H54 (cell line): ENCODE measurements around the gene TRAF2.

Experiments used
- DNase-seq: peaks from one replicate; pipeline ENCODE4 v3.0.0; 2011; ENCODE audit warnings: low spot score, mixed read lengths; ENCODE audit not compliant: insufficient read length
- FAIRE-seq: peaks from 3 replicates; lab custom pipeline; 2011; peaks lifted over from hg19 to GRCh38; lab: Jason Lieb, UNC
- POLR2A ChIP-seq: IDR thresholded peaks from 2 replicates; pipeline ENCODE4 v1.6.1; 2011; ENCODE audit warnings: low read depth, mild to moderate bottlenecking, low read length

The TRAF2 gene

DNA sequence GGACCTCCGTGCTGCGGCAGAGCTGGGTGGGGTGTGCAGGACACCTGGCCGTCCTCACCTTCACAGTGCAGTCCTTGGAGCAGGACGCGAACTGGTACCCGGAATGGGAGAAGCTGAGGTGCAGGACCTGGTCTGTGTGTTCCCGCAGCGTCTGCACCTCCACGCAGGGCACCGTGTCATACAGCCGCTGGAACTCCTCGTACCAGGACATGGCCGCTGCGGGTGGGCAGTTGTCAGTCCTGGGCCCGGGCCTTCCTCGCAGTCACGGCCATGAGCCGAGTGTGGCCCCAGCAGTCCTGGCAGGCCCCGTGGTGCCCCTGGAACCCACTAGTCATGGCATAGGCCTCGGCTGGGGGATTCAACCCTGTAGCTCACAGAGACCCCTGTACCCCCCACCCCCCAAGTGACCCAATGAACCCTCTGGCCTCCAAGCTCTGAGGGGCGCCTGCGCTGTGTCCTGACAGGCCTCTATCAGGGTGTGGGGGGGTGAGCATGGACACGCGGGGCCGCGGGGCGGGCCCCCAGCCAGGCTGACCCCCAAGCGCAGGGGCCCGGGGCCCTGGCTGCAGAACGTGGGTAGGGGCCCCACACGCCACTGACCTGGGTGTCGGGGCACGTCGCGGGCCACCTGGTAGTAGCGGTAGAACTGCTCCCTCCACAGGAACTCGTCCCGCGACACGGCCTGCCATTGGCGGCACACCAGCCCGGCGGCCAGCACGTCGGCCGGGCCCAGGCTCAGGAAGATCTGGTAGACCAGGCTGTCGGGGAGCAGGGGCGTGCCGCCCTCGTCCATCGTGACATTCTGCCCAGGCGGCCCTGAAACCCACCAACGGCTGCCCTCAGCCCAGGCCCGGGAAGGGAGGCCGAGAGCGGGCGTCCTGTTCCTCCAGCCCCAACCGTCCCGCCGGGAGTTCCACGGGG, 57.2 kb downstream of the TRAF2 start:
- peak; percentile 91 for DNase-seq
- 0 out of 2 replicates have a peak, but pooled peaks have one; percentile 28 for TF ChIP-seq POLR2A
- no peak for FAIRE-seq

GRCh38 chr9:136944212-136944518, 57.8 kb downstream of the TRAF2 start:
- TF ChIP-seq POLR2A = no peak
- DNase-seq (peak; percentile 91), FAIRE-seq (no peak)

DNA sequence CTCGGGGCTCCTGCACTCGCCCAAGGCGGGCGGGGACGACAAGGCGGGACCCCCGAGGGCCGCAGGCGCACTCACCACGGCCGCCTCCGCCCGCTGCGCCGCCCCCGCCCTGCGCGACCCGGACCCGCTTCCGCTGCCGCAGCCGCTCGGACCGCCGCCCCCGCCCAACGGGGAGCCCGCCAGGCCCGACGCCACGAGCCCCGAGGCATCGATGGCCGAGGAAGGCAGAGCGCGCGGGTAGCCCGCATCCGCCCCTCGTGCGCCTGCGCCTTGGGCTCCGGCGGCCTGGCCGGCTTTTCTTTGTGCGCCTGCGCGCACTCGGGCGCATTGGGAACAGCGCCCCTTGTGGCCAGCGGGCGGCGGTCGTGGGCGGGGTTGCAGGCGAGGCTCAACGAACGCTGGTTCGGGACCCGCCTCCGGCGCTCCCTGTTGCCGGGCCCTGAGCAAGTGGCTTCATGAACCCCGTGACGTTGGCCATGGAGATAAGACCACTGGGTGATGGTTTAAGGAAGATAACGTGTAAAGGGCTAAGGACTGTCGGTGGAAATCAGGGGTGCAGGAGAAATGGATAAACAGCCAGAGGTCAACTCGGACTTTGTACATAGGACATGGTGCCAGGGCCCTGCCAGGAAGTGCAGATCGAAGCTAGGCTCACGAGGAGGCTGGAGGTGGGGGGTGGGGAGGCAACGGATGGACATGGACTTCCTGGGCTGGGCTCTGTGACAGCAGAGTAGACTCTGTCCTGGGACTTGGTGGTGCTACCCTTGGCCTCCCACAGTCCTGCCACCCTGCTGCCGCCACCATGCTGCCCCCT, 58.4 kb downstream of the TRAF2 start, which contains the start of the genes C8G and FBXW5:
C8G (plus strand) TSS at position 725 of the 814 bp plus-strand sequence; CDS start at position 803, 78 bp downstream.
FBXW5 (minus strand) TSS at position 220 of the 814 bp plus-strand sequence. CDS start 655 bp downstream, outside the sequence.
- FAIRE-seq (no peak), DNase-seq (peak; percentile 100)
- TF ChIP-seq POLR2A = peak; percentile 79

GRCh38 chr9:136945333-136946227, 59.3 kb downstream of the TRAF2 start:
- no peak for TF ChIP-seq POLR2A
- FAIRE-seq (no peak), DNase-seq (no peak)

- TF ChIP-seq POLR2A = no peak
- no peak for FAIRE-seq
- DNase-seq = no peak
Measured at GRCh38 chr9:136946228-136947027, 60.1 kb downstream of the TRAF2 start.

DNA sequence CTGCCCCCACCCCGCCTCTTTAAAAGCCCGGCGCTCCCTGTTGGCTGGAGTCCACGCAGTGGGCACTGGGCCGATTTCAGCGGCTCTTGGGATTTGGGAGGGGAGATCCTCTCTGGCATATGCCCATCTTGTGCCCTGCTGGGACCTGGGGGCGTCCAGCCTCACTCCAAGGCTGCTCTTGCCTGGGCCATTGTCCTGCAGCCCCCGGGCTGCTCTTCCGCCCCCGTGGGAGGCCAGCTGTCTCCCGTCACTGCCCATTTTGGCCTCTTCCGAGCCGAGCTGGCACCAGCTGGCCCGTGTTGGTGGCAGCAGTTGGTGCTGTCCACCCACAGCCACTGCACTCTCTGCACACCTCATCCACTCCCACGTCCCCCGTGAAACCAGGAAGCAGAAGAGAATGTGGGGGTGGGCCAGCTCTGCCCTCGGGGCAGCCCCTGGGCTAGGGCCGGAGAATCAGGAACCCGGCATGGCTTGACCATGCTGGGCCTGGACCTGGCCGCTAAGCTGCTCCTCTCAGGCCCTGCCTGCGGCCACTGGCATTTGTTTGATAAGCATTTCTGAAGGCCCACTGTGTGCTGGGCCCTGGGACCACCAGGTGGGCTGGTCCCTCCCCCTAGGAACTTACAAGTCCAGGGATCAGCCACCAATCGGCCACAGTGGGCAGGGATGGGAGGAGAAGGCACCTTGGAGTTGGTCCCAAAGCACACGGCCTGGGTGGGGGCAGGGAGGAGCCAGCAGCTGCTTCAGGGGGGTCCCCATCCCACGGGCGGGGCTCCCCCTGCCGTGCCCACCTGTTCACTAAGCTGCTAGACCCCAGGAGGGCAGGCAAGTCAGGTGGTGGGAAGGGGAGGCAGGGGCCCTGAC, 60.9 kb downstream of the TRAF2 start:
- DNase-seq (no peak), FAIRE-seq (no peak)
- no peak for TF ChIP-seq POLR2A

DNA sequence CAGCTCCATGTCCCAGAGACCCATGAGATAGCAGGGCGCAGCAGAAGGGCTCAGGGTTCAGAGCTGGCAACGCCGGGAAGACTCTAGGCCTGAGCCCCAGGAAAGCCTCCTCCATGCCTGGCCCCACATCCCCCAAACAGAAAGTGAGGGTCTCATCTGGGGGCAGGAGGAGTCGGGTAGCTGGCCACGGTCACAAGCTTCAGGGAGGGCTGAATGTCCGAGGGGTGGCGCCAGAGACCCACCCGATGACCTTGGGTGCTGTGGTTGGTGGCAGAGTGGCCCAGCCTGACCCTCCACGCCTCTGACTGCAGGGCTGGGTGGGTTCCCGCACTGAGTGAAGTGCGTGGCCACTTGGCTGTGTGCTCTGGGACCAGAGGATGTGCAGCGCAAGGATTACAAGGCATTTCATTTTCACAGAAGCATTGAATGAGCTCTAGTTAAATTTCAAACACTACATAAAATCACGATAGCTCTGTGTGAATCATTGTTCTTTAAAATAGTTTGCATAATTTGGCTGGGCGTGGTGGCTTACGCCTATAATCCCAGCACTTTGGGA, 61.7 kb downstream of the TRAF2 start:
- FAIRE-seq = no peak
- TF ChIP-seq POLR2A = no peak
- DNase-seq = no peak

- no peak for TF ChIP-seq POLR2A
- no peak for FAIRE-seq
- DNase-seq = no peak
Measured at GRCh38 chr9:136949239-136949816, 63.0 kb downstream of the TRAF2 start.

GRCh38 chr9:136949817-136950655, 63.7 kb downstream of the TRAF2 start:
- FAIRE-seq = peak; percentile 79
- peak; percentile 56; the same call in 1 of the 2 replicates for TF ChIP-seq POLR2A
- DNase-seq = peak; percentile 100

GRCh38 chr9:136950656-136951276, 64.5 kb downstream of the TRAF2 start:
- no peak for DNase-seq
- TF ChIP-seq POLR2A = no peak
- FAIRE-seq = no peak
